Lower leg skin (tissue), 3 donors: ENCODE results near the gene CDC34.

Experiments used
- POLR2A ChIP-seq, 2 donors: fragments of 450-650 bp; IDR thresholded peaks; one replicate each; pipeline ENCODE4 v1.6.1; 2016 to 2017; ENCODE audit warnings: antibody characterized with exemption in 2 of 2, mild to moderate bottlenecking in 1 of 2, moderate library complexity in 1 of 2
- TF ChIP-seq, protein P1 (sequence below), 3 donors: fragments of 450-650 bp; IDR thresholded peaks; one replicate each; pipeline ENCODE4 v1.5.1; 2016; ENCODE audit warnings: antibody characterized with exemption in 3 of 3, mild to moderate bottlenecking in 3 of 3, moderate library complexity in 2 of 3

- no peak for TF ChIP-seq POLR2A (IDR thresholded peaks at IDR 0.05)
- TF ChIP-seq, protein P1, sequence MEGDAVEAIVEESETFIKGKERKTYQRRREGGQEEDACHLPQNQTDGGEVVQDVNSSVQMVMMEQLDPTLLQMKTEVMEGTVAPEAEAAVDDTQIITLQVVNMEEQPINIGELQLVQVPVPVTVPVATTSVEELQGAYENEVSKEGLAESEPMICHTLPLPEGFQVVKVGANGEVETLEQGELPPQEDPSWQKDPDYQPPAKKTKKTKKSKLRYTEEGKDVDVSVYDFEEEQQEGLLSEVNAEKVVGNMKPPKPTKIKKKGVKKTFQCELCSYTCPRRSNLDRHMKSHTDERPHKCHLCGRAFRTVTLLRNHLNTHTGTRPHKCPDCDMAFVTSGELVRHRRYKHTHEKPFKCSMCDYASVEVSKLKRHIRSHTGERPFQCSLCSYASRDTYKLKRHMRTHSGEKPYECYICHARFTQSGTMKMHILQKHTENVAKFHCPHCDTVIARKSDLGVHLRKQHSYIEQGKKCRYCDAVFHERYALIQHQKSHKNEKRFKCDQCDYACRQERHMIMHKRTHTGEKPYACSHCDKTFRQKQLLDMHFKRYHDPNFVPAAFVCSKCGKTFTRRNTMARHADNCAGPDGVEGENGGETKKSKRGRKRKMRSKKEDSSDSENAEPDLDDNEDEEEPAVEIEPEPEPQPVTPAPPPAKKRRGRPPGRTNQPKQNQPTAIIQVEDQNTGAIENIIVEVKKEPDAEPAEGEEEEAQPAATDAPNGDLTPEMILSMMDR (IDR thresholded peaks at IDR 0.05): no peak
Measured at GRCh38 chr19:493391-494170, 38.0 kb upstream of the CDC34 start.
